ENCODE results near the gene NCOA7.
A peak's percentile ranks its signal among the peaks of the same experiment; 100 is the strongest.

NCOA7 gene, protein sequence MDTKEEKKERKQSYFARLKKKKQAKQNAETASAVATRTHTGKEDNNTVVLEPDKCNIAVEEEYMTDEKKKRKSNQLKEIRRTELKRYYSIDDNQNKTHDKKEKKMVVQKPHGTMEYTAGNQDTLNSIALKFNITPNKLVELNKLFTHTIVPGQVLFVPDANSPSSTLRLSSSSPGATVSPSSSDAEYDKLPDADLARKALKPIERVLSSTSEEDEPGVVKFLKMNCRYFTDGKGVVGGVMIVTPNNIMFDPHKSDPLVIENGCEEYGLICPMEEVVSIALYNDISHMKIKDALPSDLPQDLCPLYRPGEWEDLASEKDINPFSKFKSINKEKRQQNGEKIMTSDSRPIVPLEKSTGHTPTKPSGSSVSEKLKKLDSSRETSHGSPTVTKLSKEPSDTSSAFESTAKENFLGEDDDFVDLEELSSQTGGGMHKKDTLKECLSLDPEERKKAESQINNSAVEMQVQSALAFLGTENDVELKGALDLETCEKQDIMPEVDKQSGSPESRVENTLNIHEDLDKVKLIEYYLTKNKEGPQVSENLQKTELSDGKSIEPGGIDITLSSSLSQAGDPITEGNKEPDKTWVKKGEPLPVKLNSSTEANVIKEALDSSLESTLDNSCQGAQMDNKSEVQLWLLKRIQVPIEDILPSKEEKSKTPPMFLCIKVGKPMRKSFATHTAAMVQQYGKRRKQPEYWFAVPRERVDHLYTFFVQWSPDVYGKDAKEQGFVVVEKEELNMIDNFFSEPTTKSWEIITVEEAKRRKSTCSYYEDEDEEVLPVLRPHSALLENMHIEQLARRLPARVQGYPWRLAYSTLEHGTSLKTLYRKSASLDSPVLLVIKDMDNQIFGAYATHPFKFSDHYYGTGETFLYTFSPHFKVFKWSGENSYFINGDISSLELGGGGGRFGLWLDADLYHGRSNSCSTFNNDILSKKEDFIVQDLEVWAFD

DNA sequence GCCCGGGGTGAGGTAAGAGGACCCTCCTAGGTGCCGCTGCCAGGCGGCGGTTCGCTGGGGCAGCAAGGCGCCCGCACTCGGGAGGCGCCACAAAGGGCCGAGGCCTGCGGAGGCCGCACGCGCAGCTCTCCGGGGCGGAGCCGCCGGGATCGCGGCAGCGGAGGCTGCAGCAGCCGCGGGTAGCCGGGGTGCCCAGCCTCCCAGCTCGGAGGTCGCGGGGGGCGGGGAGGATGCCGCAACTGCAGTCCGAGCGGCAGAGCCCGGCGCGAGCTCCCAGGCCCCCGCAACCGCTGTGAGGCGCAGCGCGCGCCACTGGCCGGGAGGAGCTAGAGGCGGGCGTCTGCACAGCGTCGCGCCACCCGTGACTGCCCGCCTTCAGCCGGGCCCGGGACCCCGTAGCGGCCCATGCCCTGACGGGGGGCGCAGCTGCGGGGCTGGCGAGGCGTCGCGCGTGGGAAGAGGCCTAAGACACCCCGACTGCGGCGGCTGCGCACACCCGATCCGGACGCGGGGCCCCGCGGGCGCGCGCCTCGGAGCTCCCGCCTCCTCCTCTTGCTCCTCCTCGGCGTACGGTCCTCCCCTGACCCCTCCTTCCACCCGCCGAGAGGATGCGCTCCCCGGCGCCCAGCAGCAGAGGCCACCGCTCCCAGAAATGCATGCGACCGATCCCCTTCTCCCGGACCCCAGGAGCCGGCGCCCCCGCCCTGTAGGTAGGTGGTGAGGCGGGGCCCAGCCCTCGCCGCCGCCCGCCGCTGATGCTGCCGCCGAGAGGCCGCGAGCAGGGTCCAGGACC lies at the start of gene NCOA7:
Gene NCOA7, plus strand, starts transcription at position 603 of the 793 bp plus-strand sequence. CDS start 24,395 bp downstream, outside the sequence.
- peak; percentile 59 to 64 (median 61) for DNase-seq (ENCODE audit: low read depth in 3 of 3)

DNA sequence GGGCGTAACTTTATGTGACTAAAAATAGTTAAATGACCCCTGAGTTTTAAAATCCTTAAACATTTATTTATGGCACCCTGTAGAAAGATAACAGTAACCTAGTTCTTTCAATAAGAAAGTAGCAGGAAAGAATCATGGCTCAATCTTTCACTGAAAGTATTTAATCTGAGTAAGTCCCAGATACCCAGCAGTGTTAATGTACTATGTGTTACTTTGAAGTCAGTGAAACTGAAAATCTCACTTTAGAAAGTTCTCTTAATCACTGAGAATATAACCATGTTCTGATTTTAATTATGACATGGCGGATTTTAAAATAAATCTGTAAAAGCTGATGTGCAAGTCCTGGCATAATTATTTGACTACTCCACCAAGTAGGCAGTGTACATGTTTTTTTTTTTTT lies 49.4 kb upstream of the NCOA7 start:
- no peak for DNase-seq (ENCODE audit: low read depth in 3 of 3)

DNA sequence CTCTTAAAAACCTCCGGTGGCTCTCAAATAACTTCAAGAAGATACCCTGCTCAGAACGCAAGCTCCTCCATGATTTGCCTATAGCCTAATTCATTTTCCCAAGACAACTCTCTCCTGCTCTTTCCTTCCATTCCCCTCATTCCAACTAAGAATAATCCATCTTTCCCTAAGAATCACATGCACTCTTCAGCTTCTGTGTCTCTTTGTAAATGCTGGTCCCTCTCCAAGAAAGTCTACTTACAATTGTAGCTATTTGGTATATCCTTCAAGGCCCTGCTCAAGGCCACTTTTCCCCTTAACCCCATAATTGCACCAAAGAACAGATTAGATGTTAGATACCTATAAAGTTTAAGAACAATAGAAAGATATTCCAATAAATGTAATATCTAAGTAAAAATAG lies 48.7 kb upstream of the NCOA7 start:
- no peak for DNase-seq (ENCODE audit: low read depth in 3 of 3)

DNA sequence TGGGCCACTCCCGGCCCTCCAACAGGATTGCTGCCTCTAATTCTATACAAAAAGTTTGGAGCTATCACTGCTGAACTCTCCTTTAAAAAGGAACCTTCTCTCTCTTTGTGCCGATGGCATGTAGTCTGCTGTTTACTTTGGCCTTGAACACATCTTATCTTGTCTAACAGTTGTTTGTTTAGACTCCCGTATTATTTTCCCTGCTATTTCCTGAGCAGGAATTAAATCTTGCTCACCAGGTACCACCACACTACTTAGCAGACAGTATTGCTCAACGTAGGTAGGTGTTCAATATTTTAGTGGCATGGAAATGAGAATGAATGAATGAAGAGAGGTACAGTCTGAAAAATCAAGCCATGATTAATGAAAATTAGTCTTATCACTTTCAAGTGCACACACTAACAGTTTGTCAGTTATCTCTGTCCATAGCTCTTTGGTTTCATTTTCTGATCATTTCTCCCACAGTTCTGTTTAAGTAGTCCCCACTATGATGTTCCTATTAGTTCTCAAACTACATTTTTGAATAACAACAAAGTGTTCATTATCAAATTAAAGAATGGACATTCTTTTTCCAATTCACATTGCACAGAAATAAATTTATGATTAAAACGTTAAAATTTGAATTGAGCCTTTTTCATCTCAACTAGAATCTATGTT lies 48.2 kb upstream of the NCOA7 start:
- no peak for DNase-seq (ENCODE audit: low read depth in 3 of 3)

DNA sequence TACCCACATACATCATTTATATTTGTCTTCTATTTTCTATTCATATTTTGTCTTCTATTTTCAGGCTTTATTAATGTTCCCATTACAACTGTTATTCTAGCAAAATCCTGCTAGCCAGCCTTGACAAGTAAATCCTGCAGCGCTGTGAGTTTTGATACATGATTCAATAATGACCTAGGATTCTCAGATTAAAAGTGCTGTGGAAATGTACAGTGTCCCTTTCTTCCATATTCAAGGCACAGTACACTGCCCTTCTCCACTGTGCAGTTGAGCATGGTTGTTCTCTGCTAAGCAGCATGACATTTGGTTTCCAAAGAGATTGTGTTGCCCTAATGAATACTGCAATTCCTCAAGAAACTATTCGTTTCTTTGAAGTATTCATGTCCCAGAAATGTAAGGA lies 47.2 kb upstream of the NCOA7 start:
- no peak for DNase-seq (ENCODE audit: low read depth in 3 of 3)

DNA sequence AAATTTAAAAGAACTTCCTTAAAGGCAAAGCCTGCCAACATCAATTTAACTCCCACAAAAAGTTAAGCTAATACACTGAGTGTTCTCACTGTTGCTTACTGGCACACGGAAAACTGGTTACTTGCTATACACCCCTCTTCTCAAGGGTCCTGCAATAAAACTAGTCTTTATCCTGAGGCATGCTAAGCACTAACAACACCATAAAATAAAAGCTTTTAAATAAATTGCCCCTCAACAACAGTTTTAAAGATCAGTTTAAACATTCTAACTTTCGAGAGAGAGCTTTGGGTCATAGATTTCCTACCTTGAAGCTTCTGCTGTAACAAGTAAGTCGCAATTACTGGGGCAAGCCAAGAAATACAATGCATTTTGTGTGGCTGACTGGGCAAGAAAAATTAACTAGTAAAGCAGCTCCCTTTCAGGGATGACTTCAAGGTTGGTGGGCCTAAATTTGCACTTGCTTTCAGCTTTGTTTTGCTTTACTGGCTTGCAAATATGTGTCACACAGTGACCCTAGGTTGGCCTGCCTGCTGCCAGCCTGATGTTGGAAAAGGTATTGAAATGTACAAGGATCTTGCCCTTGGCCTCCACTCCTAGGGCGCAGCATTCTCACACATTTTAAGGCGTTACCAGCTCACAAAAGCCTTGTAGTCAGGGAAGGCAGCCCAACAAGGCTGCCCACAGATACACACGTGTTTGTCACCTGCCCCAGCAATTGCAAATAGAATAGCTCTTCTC lies 45.3 kb upstream of the NCOA7 start:
- DNase-seq (ENCODE audit: low read depth in 3 of 3), result no peak

DNA sequence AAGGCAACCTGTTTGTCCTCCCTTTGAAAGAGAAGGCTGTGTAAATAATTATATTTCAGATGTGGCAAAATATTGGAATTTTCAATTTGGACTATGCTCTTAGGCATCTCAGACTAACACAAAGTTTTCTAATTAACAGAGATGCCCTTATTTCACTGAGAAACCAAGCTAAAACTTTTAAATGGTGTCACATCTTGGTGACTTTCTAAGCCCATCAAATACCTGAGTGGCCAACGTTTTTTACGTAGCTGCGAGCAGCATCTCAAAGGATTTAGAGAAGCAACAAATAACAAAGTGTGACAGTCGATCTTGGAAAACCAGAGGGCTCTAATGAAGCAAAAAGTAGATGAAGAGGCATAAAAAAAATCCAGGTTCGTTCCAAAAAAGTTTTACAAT lies 44.7 kb upstream of the NCOA7 start:
- DNase-seq (ENCODE audit: low read depth in 3 of 3), result no peak

DNA sequence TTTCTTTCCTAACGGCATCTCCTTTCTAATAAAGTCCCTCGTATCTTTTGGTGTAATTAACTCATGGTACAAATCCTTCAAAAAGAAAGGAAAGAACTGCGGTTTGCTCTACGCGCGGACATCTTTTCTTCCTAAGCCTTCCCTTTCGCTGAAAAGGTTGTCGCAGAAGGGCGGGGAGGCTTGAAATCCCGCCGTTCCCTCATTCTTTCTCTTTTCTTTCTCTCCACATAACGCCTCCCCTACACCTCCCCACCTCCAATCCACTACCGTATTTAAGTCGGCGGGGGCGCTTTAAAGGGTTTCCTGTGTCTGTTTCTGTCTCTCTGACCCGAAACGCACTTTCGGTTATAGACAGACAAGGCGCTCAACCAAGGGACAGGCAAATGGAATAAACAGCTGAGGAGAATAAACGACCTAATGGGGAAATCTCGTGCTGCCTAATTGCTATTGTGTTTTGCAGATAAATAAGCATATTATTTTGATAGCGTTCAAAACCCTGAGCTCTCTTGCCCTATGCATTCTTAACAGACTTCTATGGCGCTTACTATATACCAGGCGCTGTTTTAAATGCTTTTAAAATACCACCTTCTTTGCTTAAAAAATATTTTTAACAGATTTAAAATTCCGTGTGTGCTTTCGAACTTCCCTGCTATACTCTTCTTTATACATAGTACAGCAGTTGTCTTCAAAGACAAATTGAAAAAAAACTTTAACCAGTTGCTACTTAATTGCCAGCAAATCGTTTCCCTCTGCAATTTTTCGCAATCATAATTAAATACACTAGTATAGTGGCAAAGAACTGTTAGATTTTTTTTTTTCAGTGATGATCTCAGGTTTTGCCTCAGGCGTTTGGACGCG lies 43.8 kb upstream of the NCOA7 start:
- peak; percentile 24 to 64 (median 51) for DNase-seq (ENCODE audit: low read depth in 3 of 3)

DNA sequence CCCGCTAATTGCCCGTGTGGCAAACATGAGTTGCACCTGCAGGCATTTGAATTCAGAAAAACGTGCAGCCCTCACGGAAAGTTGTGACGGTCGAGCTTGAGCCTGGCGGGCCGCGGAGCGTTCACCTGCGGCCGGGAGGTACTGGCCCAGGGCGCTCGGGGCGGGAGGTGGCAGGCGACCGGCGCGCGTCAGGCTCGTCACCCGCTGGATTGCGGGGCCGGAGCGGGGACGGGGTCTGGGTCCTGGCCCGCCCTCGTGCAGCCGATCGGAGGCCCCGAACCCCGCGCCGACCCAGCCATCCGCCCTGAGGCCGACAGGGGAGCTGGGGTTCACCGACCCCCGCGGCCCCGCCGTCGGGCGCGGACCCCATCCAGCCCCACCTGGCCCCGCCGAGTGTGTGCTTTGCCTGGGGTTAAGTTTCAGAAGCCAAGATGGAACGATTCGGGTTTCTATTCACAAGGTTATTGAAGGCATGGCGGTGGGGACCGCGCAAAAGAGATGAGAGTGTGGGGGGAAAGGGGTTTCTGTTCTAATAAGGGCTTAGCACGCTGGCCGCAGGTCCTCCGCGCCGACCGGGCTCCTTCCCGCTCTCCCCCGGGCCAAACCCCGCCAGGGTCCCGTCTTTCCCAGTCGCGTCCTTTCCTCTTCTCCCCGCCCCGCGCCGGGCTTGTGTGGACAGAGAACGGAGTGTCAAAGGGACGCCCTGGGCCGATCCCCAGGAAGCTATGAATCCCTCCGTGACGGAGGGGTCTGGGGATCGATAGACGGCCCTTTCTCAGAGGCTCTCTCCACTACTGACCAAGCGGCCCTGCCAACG lies 43.0 kb upstream of the NCOA7 start:
- DNase-seq (ENCODE audit: low read depth in 3 of 3), result peak in 1 of 3 experiments; percentile 5

DNA sequence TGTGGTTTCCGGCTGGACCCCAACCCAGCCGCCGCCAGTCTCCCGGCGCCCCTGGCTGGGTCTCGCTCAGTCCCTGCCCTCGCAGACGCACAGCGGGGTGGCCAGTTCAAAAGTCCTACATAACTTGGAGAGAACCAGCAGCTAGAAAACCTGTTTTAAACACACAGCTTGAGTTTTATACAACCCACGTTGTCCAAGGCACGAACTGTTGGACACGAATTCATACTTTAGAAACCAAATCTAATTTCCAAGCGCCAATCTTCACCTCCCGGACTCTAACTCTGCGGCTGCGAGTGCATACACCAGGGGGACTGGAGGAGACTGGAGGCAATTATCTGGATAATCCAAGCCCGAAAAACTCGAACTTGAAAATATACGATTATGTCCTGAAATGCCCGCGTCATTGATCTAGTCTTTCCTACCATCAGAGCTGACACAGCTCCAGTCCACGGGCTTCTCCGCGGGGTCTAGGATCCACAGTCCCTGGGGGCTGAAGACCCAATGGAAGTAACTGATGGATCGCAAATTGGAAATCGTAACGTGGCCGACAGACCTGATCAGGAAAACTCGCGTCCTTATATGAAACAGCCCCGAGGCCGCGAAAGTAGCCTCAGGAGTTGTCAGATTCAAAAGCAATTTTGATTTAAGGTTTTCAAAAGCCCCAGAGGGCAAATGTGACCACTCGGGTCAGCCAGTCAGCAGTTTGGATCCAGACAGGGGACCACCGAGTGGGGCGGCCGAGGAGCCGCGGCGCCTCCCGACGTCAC lies 42.2 kb upstream of the NCOA7 start:
- peak in 1 of 3 experiments; percentile 3 for DNase-seq (ENCODE audit: low read depth in 3 of 3)

DNA sequence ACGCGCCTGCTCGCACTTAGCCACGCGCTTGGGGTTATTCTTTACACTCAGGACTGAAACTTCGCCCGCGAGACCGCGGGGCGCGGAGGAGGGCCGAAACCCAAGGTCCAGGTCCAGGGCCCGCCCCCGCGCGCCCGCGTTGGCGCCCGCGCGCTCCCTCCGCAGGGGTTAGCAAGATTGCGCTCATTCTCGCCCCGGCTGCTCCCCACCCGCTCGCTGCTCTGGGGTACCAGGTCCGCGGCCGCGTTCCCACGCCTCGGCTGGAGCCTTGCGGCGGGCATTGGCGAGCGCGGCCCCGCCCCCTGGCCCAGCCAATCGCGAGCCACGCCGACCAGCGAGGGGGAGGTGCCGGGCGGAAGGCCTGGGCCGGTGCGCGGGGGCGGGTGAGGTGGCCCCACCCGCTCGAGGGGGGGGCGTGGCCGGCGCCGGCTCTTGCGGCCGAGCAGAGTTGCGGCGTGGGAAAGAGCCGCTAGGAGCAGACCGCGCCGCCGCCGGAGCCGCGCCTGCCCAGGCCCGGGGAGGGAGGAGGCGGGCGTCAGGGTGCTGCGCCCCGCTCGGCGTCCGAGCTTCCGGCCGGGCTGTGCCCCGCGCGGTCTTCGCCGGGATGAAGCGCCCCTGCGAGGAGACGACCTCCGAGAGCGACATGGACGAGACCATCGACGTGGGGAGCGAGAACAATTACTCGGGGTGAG lies 41.4 kb upstream of the NCOA7 start, which contains the start of gene HEY2:
Gene HEY2, plus strand, starts transcription at position 460 of the 692 bp plus-strand sequence. Its CDS starts 145 bp downstream, at position 605.
- peak; percentile 65 to 71 (median 67) for DNase-seq (ENCODE audit: low read depth in 3 of 3)

DNA sequence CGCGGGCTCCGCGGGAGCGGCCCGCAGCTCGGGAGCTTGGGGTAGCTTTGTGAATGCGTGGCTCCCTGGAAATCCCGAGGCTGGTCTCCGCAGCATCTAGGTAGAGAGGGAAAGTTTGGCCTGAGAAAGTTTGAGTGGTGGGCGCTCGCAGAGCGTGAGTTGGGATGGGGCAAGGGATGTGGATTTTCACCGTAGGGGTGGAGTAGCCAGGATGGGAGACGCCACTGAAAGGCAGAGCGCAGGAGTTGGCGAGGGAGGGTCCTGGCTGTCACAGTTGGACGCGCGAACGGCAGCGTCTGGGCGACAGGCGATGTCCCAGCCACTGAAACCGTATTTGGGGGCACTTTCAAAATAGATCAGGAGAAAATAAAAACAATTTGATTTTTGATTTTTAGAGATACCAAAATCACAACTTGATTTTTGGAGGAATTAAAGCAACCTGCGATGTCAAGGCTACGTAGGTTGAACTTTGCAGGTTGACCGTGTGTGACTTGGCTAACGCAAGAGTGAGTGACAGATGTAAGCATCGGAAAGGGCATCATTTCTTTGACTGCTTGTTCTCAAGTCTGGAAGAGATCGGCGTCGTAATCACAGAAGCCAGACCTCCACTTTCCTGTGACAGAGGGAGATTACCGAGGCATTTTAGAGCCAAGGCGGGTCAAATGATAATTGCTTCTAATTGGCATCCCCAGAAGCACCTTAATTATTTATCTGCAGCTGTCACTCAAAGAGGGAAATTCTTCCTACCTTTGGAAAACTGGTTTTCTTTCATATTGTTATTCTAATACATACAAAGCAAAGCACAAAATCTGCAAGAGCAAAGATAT lies 40.7 kb upstream of the NCOA7 start:
- peak in 1 of 3 experiments; percentile 2 for DNase-seq (ENCODE audit: low read depth in 3 of 3)

DNA sequence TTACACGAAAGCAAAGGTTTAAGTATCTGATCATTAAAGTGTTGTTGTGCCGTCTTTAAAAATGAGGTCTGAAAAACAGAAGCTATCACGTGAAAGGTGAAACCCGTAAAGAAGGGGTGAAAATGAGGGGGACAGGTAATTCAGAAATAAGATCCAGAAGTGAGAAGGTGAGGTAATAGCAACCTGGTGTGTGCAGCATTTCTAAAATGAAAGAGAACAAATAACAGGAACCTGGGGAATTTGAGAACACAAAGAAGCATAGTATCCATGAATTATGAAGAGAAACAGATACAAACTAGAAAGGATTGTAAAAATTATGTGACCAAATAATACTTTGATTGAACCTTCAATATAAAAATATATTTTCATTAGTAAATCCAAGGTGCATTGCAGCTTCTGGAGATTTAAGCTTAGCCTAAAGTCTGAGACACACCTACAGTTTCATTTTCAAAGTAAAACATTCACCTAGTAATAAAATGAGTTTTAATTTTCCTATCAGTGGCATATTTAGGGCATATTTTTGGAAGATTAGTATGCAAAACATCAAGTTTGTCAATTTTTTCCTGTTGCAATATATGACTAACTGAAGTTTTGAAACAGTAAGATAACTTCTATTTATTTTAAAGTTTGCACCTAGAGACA lies 39.9 kb upstream of the NCOA7 start:
- no peak for DNase-seq (ENCODE audit: low read depth in 3 of 3)

DNA sequence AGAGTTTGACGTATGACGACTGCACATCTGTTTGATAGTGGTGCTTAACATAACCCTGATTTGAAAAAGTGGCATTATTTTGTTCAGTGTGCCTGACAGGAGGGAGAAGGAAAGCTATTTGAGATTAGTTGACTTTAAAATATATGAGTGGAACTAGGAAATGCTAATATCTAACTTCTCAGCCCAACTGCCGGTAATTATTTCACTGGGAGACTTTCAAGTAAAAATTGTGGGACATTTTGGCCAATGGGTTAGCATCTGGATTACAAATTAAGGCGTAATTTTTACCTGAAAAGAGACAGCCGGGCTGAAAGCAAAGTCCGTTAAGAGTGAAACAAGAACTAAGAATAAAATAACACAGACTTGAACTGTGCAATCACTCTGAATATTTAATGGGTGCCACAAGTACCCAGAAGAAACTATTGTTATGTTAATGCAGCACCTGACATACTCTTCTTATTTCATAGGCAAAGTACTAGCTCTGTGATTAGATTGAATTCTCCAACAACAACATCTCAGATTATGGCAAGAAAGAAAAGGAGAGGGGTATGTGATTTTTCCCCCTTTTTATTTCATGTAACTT lies 39.3 kb upstream of the NCOA7 start:
- no peak for DNase-seq (ENCODE audit: low read depth in 3 of 3)

DNA sequence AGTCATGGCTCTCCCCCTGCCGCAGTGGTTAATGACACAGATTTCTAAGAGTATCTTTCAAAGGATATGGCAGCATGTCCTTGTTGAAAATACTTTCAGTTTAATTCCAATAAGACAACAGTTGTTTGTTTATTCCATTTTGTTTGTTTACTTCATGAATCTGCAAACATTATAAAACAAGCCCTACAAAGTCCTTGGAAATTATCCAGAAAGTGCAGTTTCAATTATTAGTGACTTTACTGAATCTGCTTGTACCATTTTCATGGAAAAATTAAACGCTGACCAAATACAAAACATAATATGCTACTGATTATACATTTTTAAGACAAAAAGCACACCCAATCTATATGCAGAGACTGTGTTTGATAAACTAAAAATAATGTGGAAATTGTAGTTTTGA lies 38.0 kb upstream of the NCOA7 start:
- no peak for DNase-seq (ENCODE audit: low read depth in 3 of 3)

Measured in stimulated activated CD4-positive, alpha-beta T cell treated with anti-CD3 and anti-CD28 coated beads, TNF-alpha, amount 100 ng/mL, for 4 hours (primary cell).